ENCODE results near the gene LRRC8C. TPM values are rescaled to one million over a fixed set of nuclear protein-coding genes. Genes with fewer than 3 reads are reported as not detected.

The LRRC8C gene
- total RNA-seq, 1 experiment from 2014 or later: 3.5 TPM

DNA sequence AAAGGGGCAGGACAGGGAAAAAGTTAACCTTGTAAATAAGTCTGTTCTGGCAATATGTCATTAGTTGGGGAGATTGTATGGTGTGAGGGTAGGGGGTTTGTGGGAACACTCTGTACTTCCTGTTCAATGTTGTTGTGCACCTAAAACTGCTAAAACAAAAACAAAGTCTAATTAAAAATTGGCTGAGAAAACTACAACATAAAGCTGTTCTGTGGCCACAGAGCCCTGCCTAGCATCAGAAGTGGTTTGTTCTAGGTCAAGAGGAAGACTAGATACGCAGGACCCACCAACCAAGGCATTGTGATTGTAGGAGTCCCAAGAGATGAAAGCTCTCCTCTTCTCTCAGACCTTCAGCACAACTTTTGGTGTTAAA lies 106.9 kb downstream of the LRRC8C start:
- BruUV-seq (replicated peaks): no TSS peak
- intact Hi-C loops (cut with micrococcal nuclease; ENCODE audit: unreplicated experiment): no loop called here
- CTCF ChIA-PET: no interaction called here
- no peak overlapping the region for H3K4me3 Mint-ChIP-seq (ENCODE audit: low read depth, unreplicated experiment)
- H3K27me3 Mint-ChIP-seq (ENCODE audit: unreplicated experiment): peaks cover 39% of the 10 kb centered on the region
- H3K27ac Mint-ChIP-seq (ENCODE audit: unreplicated experiment): no peak overlapping the region
- no peaks in the 10 kb centered on the region for H3K4me1 Mint-ChIP-seq (ENCODE audit: low read depth, unreplicated experiment)
- no peak for DNase-seq
- H3K9me3 Mint-ChIP-seq (ENCODE audit: low read depth, unreplicated experiment): no peaks in the 10 kb centered on the region
- TF ChIP-seq, protein P1, sequence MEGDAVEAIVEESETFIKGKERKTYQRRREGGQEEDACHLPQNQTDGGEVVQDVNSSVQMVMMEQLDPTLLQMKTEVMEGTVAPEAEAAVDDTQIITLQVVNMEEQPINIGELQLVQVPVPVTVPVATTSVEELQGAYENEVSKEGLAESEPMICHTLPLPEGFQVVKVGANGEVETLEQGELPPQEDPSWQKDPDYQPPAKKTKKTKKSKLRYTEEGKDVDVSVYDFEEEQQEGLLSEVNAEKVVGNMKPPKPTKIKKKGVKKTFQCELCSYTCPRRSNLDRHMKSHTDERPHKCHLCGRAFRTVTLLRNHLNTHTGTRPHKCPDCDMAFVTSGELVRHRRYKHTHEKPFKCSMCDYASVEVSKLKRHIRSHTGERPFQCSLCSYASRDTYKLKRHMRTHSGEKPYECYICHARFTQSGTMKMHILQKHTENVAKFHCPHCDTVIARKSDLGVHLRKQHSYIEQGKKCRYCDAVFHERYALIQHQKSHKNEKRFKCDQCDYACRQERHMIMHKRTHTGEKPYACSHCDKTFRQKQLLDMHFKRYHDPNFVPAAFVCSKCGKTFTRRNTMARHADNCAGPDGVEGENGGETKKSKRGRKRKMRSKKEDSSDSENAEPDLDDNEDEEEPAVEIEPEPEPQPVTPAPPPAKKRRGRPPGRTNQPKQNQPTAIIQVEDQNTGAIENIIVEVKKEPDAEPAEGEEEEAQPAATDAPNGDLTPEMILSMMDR (IDR thresholded peaks at IDR 0.05; ENCODE audit: unreplicated experiment): no peak
- no peaks in the 10 kb centered on the region for H3K36me3 Mint-ChIP-seq (ENCODE audit: insufficient read depth, unreplicated experiment)

DNA sequence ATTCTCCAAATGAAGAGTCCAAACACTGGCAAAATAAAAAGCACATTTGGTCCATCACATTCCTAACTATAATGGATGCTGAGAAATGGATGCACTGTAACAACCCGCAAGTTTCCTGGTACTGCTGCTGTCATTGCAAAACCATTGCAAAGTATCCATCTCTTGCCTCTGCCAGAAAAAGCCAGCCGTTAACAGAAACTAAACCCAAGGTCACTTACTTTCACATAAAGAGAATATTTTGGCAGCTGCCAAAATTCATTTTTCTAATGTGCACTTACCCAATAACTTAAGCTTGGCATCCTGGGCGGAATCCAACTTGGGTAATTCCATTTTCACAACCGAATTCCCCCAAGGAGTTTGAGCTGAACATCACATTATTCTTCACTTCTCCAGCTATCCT lies 110.9 kb downstream of the LRRC8C start:
- H3K4me1 Mint-ChIP-seq (ENCODE audit: low read depth, unreplicated experiment): no peaks in the 10 kb centered on the region
- H3K27me3 Mint-ChIP-seq (ENCODE audit: unreplicated experiment): peaks cover 55% of the 10 kb centered on the region
- DNase-seq: no peak
- BruUV-seq (replicated peaks): no TSS peak
- CTCF ChIA-PET: no interaction called here
- TF ChIP-seq, protein P1 (IDR thresholded peaks at IDR 0.05; ENCODE audit: unreplicated experiment): no peak
- H3K9me3 Mint-ChIP-seq (ENCODE audit: low read depth, unreplicated experiment): peaks cover 2% of the 10 kb centered on the region
- H3K4me3 Mint-ChIP-seq (ENCODE audit: low read depth, unreplicated experiment): no peak overlapping the region
- no peaks in the 10 kb centered on the region for H3K36me3 Mint-ChIP-seq (ENCODE audit: insufficient read depth, unreplicated experiment)
- intact Hi-C loops (cut with micrococcal nuclease; ENCODE audit: unreplicated experiment): no loop called here
- no peak overlapping the region for H3K27ac Mint-ChIP-seq (ENCODE audit: unreplicated experiment)

DNA sequence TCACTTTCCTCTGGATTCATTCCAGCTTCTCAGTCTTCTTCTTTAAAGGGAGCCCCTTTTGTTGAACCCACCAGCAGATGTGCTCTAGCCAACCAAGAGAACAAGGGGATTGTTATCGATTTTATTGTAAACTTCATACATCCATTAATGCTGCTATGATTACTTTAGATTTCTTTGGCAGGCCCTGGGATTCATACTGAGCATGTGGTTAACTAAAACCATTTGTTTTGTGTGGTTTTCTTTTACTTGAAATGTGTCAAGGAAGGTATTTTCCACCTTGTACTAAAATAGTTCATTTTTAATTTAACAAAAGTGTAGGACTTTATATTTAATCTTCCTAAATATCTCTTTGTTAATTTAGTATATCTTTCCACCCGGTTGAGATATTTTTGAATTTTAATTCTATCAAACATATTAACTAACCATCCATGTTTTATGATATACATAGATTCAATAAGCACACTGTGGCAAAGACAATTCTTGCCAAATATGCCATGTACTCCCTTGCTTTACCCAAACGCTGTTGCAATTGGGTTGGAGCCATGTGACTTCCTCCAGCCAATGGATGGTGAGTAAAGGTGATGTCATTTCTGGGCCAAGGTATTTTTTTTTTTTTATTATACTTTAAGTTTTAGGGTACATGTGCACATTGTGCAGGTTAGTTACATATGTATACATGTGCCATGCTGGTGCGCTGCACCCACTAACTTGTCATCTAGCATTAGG lies 113.7 kb downstream of the LRRC8C start:
- Mint-ChIP-seq H3K9me3 (ENCODE audit: low read depth, unreplicated experiment) (peaks cover 2% of the 10 kb centered on the region), H3K4me3 (ENCODE audit: low read depth, unreplicated experiment) (no peak overlapping the region), H3K27me3 (ENCODE audit: unreplicated experiment) (peaks cover 37% of the 10 kb centered on the region), H3K27ac (ENCODE audit: unreplicated experiment) (no peak overlapping the region), H3K4me1 (ENCODE audit: low read depth, unreplicated experiment) (no peaks in the 10 kb centered on the region), H3K36me3 (ENCODE audit: insufficient read depth, unreplicated experiment) (no peaks in the 10 kb centered on the region)
- CTCF ChIA-PET: no interaction called here
- no TSS peak for BruUV-seq (replicated peaks)
- no peak for DNase-seq
- TF ChIP-seq, protein P1 (IDR thresholded peaks at IDR 0.05; ENCODE audit: unreplicated experiment): no peak
- intact Hi-C loops (cut with micrococcal nuclease; ENCODE audit: unreplicated experiment): no loop called here

DNA sequence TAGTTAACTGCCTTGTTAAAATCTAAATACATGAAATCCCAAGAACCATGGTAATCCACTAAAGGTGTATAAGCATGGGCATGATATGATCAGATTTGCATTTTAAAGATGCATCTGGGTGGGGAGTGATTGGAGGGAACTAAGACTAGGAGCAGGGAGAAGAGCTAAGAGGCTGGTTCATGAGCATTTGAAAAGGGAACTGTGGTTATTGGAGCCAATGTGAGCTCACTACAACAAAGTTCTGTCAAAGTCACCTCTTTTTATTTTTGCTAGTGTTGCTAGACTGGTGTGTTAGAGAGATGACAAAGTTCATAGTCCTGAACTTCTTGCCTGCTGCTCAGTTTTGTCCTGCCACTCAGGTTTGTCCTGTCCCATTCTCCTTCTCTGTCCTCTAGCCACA lies 120.8 kb downstream of the LRRC8C start:
- Mint-ChIP-seq H3K4me3 (ENCODE audit: low read depth, unreplicated experiment) (no peak overlapping the region), H3K4me1 (ENCODE audit: low read depth, unreplicated experiment) (no peaks in the 10 kb centered on the region), H3K27me3 (ENCODE audit: unreplicated experiment) (peaks cover 50% of the 10 kb centered on the region), H3K36me3 (ENCODE audit: insufficient read depth, unreplicated experiment) (no peaks in the 10 kb centered on the region), H3K27ac (ENCODE audit: unreplicated experiment) (no peak overlapping the region), H3K9me3 (ENCODE audit: low read depth, unreplicated experiment) (no peaks in the 10 kb centered on the region)
- CTCF ChIA-PET: interaction anchor here (1.1 kb wide), 1 partner anchor 10 kb away, joined by 4 read pairs; no protein-coding TSS in a partner anchor
- DNase-seq: no peak
- intact Hi-C loops (cut with micrococcal nuclease; ENCODE audit: unreplicated experiment): no loop called here
- no TSS peak for BruUV-seq (replicated peaks)
- TF ChIP-seq, protein P1 (IDR thresholded peaks at IDR 0.05; ENCODE audit: unreplicated experiment): no peak

All from Calu3 (cell line).